Kidney tubule cell (primary cell): ENCODE data around the gene NTN3.
"Not testable (repeated sequence)": the region's sequence is repeated elsewhere in the genome, so short reads cannot be mapped to it uniquely, and the experiment has no call there.

Source experiments
- DNase-seq: peaks from one replicate; pipeline ENCODE4 v3.0.0-alpha.2; 2018; ENCODE audit warnings: low spot score

NTN3 gene

DNA sequence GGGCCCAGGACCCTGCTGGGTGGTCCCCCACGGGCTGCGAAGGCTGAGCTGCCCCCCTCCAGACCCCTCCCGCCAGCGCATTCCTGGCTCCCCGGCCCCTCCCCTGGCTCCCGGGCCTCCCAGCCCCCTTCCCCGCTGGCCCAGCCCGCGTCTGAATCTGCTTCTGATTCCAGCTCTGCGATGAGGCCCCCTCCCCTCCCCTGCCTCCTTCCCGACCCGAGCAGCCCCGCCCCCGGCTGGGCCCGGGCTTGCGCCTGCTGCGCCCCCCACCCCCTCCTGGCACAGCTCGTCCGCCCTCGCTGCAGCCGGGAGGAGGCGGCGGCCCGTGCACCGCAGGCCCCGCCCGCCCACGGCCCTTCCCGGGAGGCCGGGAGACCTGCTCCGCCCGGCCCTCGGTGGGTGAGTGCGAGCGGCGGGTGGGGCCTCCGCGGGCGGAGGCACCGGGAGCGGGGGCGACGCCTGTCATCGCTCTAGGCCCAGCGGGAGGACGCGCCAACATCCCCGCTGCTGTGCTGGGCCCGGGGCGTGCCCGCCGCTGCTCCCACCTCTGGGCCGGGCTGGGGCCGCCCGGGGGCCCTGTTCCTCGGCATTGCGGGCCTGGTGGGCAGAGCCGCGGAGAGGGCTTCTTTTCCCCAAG, at the start of gene NTN3:
TSS of gene NTN3 (plus strand) at position 282 of the 637 bp plus-strand sequence. CDS start 405 bp downstream, outside the sequence.
- no peak for DNase-seq

DNA sequence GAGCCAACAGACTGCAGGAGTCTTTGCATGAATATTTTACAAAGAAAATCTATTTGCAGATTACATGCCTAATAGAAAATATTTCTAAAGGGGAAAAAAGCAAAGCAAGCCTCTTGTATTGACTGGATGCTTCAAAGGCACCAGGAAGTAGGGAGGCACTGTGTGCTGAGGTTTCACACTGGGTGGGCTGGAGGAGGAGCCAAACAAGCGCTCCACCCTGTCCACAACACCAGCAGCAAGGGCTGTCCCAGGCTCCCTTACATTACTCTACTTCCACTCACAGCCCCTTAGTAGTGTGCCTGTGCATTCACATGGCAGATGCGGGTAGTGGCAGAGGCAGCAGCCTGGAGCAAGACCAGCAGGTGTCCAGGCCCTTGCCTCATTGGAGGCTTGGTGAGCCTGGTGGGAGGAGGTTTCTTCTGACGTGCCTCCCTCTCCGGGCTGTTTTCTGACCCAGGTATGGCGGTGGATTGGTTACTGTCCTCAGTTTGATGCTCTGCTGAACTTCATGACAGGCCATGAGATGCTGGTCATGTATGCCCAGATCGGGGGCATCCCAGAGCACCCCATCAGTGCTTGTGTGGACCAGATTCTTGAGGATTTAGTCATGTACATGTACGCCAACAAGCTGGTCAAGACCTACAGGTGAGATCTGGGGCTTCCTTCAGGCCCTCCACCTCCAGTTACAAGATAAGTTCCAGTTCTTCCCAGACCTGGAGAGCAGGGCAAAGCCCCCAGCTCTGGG, 48.8 kb upstream of the NTN3 start:
- no peak for DNase-seq

DNA sequence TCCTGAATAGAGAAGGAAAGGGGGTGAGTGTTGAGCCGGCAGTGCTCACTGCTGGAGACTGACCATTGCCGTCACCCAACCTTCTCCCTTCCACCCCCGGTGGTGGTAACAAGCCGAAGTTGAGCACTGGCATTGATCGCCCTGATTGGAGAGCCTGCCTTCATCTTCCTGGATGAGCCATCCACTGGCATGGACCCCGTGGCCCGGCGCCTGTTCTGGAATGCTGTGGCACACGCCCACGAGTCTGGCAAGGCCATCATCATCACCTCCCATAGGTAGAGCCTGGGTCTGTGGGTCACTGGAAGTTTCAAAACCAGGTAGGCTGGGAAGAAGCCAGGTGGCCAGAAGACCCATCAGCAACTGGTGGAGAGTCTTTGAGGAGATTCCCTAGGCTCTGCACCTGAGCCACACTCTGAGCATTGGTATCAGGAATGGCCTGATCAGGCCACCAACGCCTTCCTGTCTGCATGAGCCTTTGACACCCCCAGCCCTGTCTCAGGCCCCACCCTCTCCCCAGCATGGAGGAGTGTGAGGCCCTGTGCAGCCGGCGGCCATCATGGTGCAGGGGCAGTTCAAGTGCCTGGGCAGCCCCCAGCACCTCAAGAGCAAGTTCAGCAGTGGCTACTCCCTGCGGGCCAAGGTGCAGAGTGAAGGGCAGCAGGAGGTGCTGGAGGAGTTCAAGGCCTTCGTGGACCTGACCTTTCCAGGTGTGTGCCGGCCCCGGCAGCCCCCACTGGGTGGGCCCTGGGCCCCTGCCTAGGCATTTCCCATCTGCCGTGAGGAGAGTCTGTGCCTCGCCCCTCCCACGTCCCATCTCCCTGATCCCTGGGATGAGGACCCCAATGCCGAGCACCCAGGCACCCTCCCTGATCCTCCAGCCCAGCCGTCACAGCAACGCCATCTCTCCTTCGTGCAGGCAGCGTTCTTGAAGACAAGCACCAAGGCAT, 46.8 kb upstream of the NTN3 start:
- no peak for DNase-seq

DNA sequence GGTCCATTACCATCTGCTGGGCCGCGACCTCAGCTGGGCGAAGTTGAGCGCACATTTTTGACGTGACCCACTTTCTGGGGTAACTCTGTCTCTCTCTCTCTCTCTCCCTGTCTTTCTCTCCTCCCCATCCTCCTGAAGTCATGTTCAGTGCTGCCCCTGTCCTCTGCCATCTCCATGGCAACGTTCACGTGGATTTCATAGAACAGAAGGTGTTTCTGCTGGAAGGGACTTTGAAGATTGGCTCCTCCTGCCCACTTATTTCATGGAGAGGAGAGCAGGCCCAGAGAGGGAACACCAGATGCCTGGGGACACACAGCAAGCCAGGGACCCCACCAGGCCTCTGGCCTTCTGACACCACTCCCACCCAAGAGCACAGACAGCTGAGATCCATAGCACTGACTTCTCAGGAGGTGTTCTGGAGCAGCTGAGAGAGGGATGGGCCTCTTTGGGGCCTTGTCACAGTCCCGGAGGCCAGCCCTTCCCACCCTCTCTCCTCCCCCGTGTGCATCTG, 46.0 kb upstream of the NTN3 start:
- no peak for DNase-seq

- DNase-seq: no peak
Measured at GRCh38 chr16:2425825-2426430, 45.2 kb upstream of the NTN3 start.

GRCh38 chr16:2426941-2427361, 44.1 kb upstream of the NTN3 start:
- DNase-seq: peak; percentile 68

DNA sequence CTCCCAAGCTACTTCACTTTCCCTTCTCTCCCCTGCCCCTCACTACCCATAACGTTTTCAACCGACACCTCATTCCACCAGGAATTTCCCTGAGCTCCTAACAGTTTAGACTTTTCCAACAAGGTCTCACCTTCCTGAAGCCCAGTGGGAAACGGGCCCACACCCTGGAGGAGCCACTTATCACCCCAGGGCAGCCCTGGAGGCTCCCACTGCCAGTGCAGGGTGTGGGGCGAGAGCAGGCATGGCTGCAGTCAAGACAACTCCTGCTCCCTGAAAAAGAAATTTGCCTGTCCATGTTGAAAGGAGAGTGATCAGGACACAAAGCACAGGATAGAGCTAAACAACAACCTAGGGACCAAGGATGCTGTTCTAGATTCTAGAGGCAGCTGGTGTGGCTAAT, 43.6 kb upstream of the NTN3 start:
- no peak for DNase-seq

- DNase-seq: peak; percentile 56
Measured at GRCh38 chr16:2428051-2428783, 42.9 kb upstream of the NTN3 start.

DNA sequence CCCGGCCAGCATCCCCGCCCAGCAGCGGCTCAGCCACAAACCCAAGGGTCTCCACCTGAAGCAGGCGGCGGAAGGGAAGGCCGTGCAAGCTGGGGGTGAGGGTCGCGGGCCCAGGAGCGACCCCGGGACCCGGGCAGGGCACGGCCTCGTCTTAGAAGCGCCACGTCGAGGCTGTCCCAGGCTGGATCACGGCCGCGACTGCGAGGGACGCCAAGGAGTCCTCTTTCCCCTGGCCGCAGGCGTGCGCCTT, 42.4 kb upstream of the NTN3 start:
- no peak for DNase-seq

- DNase-seq: peak; percentile 96
Measured at GRCh38 chr16:2429034-2429770, 41.9 kb upstream of the NTN3 start, which contains the start of gene CCNF. Gene CCNF (plus strand): TSS chr16:2429447. CDS start chr16:2429482, 35 bp downstream.

DNA sequence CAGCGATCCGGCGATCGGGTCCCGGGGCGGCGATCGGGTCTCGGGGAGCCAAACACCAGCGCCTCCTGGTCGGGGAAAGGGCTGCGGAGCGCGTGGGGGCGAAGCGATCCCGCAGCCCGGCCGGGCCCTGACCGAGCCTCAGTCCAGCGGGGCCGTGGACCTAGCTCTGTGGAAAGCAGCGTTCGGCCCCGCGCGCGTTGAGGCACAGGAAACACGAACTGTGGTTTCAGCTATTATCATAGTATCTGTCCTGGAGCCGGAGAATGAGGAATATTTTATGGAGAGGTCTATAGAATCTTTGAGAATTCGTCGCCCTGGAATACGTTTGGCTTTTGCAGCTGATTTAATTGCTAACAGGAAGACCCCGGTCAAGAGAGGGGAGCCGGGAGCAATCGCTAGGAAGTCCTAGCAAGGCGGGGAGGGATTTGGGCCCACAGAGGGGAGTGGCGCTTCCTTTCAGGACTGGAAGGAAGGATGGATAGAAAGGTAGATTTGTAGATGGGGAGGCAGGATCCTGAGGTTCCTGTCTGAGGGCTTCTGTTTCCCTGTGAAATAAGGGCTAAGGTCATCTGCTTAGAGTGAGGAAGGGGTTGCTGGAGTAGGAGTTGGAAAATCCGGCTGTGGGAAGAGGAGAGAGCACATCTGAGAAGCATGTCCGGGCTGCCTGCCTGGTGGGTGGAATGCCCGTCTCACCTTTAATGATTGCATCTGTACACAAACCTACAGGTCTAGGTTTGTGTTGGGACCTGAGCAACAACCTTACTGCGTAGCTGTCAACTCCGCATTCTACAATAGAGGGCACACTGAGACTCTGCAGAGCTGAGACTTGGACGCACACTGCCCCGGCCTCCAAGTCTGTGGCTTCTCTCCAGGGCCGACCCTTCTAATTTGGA, 41.1 kb upstream of the NTN3 start:
- peak; percentile 26 for DNase-seq

DNA sequence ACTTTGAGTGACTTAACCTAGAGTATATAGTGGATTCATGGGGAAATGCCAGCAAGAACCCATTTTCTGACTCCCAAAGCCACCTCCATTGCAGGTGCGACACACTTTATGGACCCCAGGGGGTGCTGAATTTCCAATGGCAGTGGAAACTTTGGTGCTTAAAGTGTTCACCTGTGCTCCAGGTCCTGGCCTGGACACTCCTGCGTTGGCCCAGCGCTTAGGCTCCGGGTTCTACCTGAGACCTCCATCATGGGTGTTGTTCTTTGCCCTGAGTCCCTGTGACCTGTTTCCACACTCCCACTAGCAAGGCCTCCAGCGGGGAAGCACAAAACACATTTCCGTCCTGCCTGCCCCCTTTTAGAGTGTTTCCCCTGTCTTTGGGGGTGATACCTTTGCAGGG, 38.8 kb upstream of the NTN3 start:
- DNase-seq: no peak

DNA sequence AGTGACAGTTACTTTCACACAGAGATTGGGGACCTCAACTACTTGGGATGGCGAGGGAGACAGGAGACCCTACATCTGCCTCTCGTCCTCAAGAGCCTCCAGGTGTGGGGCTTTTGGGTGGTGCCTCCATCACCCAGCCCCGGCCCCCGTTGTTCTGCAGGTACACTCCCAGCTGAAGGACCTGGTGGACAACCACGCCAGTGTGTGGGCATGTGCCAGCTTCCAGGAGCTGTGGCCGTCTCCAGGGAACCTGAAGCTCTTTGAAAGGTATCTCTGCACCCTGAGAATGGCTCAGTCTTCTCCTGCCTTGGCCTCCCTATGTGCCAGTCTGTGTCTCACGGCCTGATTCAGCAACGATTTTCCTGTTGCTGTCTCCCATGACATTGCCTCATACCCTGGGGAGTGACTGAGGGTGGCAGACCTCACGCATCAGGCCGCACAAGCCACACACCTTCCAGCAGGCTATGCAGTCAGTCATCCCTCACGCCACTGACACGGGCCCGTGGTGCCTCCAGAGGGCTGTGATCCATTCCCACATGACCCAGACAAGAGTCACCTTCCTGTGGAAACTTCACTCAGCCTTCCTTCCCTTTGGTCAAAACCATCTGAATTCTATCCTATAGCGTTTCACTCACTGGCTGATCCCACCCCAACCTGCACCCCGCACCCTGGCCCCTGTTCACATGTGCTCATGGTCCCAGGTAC, 38.1 kb upstream of the NTN3 start:
- DNase-seq: peak; percentile 37

GRCh38 chr16:2435236-2435635, 35.9 kb upstream of the NTN3 start:
- not testable (repeated sequence) for DNase-seq

DNA sequence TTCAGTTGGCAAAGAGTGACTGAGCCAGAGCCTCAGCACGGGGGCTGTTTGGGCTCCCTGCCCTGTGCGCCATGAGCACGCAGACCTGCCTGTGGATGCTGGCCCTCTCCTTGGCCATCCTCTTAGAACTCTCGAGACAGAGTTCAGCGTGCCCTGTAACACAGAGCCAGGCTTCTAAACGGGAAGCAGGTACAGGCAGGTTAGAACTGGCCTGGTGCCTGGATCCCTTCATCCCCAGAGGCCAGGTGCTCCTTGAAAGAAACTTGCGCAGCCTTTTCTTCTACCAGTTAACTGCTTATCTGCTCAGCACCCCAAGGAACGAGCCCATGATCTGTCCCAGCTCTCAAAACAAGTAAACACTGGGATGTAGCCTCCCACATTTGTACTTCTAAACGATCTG, 35.0 kb upstream of the NTN3 start:
- DNase-seq: no peak

DNA sequence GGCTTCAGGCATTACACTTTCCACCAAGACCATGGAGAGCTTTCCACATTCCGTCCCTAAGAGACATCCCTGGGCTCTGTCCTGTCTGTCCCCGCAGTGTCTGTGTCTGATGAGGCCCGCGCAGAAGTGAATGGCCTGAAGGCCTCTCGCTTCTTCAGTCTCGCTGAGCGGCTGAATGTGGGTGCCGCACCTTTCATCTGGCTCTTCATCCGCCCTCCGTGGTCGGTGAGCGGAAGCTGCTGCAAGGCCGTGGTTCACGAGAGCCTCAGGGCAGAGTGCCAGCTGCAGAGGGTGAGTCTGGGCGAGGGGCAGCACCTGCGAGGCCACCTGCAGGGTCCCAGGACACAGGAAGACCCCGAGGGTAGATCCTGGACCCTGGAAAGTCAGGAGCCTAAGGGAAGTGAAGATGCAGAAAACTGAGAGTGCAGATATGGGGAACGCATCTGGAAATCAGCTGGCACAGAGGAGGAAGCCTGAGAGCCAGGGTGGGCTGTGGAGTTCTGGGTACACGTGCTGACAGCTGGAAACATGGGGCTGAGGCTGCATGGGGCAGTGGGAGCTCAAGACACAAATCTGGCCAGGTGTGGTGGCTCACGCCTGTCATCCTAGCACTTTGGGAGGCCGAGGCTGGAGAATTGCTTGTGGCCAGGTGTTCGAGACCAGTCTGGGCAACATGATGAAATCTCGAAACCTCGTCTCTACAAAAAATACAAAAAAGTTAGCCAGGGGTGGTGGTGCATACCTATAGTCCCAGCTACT, 33.9 kb upstream of the NTN3 start:
- DNase-seq: no peak

- no peak for DNase-seq
Measured at GRCh38 chr16:2438121-2438520, 33.0 kb upstream of the NTN3 start.

DNA sequence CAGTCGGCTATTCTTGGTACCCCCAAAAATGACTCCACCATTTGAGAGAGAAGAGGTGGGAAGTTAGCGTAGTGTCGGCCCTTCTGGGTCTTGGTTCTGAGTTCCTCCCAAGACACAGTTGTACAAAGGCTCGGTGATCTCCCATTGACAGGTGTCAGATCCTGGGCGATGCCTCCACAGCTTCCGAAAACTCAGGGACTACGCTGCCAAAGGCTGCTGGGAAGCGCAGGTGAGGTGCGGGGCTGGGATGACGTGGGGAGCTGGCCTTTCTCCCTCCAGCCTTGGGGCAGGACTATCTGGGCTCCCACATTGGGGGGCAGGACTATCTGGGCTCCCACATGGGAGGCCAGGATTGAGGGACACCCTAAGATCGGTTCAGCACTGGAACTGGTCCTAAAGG, 31.5 kb upstream of the NTN3 start:
- no peak for DNase-seq
